HCT116 (cell line): ENCODE data around the gene CUL9. TPM values are rescaled to one million over a fixed set of nuclear protein-coding genes. Genes with fewer than 3 reads are reported as not detected.

Experiments used
- ATAC-seq: fragments of 200-7000 bp; cut with Tn5 transposase; 2 replicates; pipeline ENCODE4 v1.9.1; 2020; ENCODE audit warnings: mild to moderate bottlenecking, moderate library complexity
- Bru-seq: library from RNA; stranded (reverse); fragments of 400-500 nt; gene quantifications from one replicate; lab custom pipeline; 2021; lab: Mats Ljungman, UMichigan
- BruChase-seq, 2 experiments: library from RNA; stranded (reverse); fragments of 400-500 nt; gene quantifications; one replicate each; lab custom pipeline; 2021; lab: Mats Ljungman, UMichigan
- BruUV-seq: library from RNA; stranded (reverse); fragments of 400-500 nt; replicated peaks from 2 replicates; lab custom pipeline; 2021; lab: Mats Ljungman, UMichigan
- CTCF ChIA-PET: fragments of 300-600 bp; sonication (Branson Sonifier 250); formaldehyde crosslinking; loops from one replicate; lab custom pipeline; 2021; ENCODE audit warnings: antibody characterized with exemption; lab: Charles Lee
- POLR2A ChIA-PET: fragments of 300-600, 350-600 bp; sonication (Branson Sonifier 250); formaldehyde crosslinking; loops from one replicate; lab custom pipeline; 2021; ENCODE audit warnings: antibody characterized with exemption; lab: Charles Lee
- RAD21 ChIA-PET, 2 experiments: fragments of 300-600 bp; sonication (Branson Sonifier 250); formaldehyde crosslinking; loops; one replicate each; lab custom pipeline; 2023; ENCODE audit warnings: low total read pairs in 2 of 2; ENCODE audit not compliant: uncharacterized antibody in 2 of 2, unreplicated experiment in 2 of 2, low non-redundant PET in 1 of 2; lab: Charles Lee
- DNase-seq: peaks from one replicate; pipeline ENCODE4 v3.0.0-alpha.2; 2010; ENCODE audit warnings: low read depth, low spot score
- H2AFZ ChIP-seq: fragments of 200-600 bp; shearing (Covaris generic), sonication (generic); 2 replicates; pipeline ENCODE4 v1.6.1; 2017; ENCODE audit warnings: low read depth, mixed run types, mixed read lengths, antibody characterized with exemption, low read length; ENCODE audit not compliant: poor library complexity, severe bottlenecking
- H3K27ac ChIP-seq: 2 replicates; pipeline ENCODE4 v1.5.1; 2012; ENCODE audit warnings: low read depth, low read length
- H3K27me3 ChIP-seq: fragments of 200-600 bp; sonication (generic); 2 replicates; pipeline ENCODE4 v1.6.1; 2016; ENCODE audit warnings: mixed run types, low read length, mixed read lengths; ENCODE audit not compliant: insufficient read depth
- H3K36me3 ChIP-seq, 2 experiments: fragments of 200-500 bp in 1 of 2; fragments of 200-600 bp in 1 of 2; sonication (Bioruptor generic) in 1 of 2; sonication (generic) in 1 of 2; 2 replicates each; pipeline versions ENCODE4 v1.5.1 to v1.6.1; 2014 to 2016; ENCODE audit warnings: low read length in 2 of 2, inconsistent platforms in 1 of 2, mixed read lengths in 1 of 2, mixed run types in 1 of 2; ENCODE audit not compliant: insufficient read depth in 2 of 2, control insufficient read depth in 1 of 2
- H3K4me1 ChIP-seq, 2 experiments: fragments of 200-600 bp in 1 of 2; sonication (generic) in 1 of 2; 2 replicates each; pipeline versions ENCODE4 v1.5.1 to v1.6.1; 2012 to 2017; ENCODE audit warnings: low read length in 2 of 2, inconsistent platforms in 1 of 2, mild to moderate bottlenecking in 1 of 2, mixed read lengths in 1 of 2, mixed run types in 1 of 2, moderate library complexity in 1 of 2; ENCODE audit not compliant: insufficient read depth in 2 of 2, control insufficient read depth in 1 of 2
- H3K4me2 ChIP-seq: fragments of 200-600 bp; sonication (generic); 2 replicates; pipeline ENCODE4 v1.6.1; 2017; ENCODE audit warnings: mixed run types, low read length, mixed read lengths
- H3K4me3 ChIP-seq, 2 experiments: fragments of 200-600 bp in 1 of 2; sonication (generic) in 1 of 2; replicated peaks in 1 of 2; 2 replicates each; pipeline ENCODE4 v1.5.1; 2011 to 2016; ENCODE audit warnings: low read length in 2 of 2, control low read depth in 1 of 2, low read depth in 1 of 2, mild to moderate bottlenecking in 1 of 2, mixed read lengths in 1 of 2, mixed run types in 1 of 2
- H3K79me2 ChIP-seq: fragments of 200-600 bp; sonication (generic); 2 replicates; pipeline ENCODE4 v1.6.1; 2017; ENCODE audit warnings: mild to moderate bottlenecking, mixed run types, low read length, moderate library complexity, mixed read lengths; ENCODE audit not compliant: insufficient read depth
- H3K9ac ChIP-seq: fragments of 200-600 bp; sonication (generic); 2 replicates; pipeline ENCODE4 v1.6.1; 2016; ENCODE audit warnings: low read length, mixed read lengths
- H3K9me2 ChIP-seq: fragments of 200-600 bp; sonication (generic), shearing (Covaris generic); 2 replicates; pipeline ENCODE4 v1.6.1; 2017; ENCODE audit warnings: mixed run types, mild to moderate bottlenecking, moderate library complexity; ENCODE audit not compliant: insufficient read depth
- H3K9me3 ChIP-seq, 2 experiments: fragments of 200-500 bp in 1 of 2; fragments of 200-600 bp in 1 of 2; sonication (Bioruptor generic) in 1 of 2; sonication (generic) in 1 of 2; 2 replicates each; pipeline ENCODE4 v1.6.1; 2014 to 2017; ENCODE audit warnings: low read length in 2 of 2, mixed read lengths in 2 of 2, inconsistent platforms in 1 of 2, low read depth in 1 of 2, mild to moderate bottlenecking in 1 of 2, mixed run types in 1 of 2, moderate library complexity in 1 of 2; ENCODE audit not compliant: control insufficient read depth in 1 of 2, insufficient read depth in 1 of 2
- H4K20me1 ChIP-seq: fragments of 200-600 bp; sonication (generic), shearing (Covaris generic); 2 replicates; pipeline ENCODE4 v1.6.1; 2017; ENCODE audit warnings: mixed run types, mild to moderate bottlenecking, moderate library complexity; ENCODE audit not compliant: insufficient read depth
- ATF3 ChIP-seq: IDR thresholded peaks from 2 replicates; pipeline ENCODE4 v1.6.1; 2012
- CEBPB ChIP-seq: IDR thresholded peaks from 2 replicates; pipeline ENCODE4 v1.6.1; 2012; ENCODE audit warnings: low read depth
- CTCF ChIP-seq, 3 experiments: fragments of 200-600 bp in 1 of 3; sonication (generic) in 1 of 3; IDR thresholded peaks in 2 of 3; conservative IDR thresholded peaks in 1 of 3; 2 replicates each; pipeline ENCODE4 v1.5.1; 2012 to 2017; ENCODE audit warnings: low read depth in 2 of 3, low read length in 2 of 3, antibody characterized with exemption in 1 of 3, borderline replicate concordance in 1 of 3, control low read depth in 1 of 3, mild to moderate bottlenecking in 1 of 3, mixed read lengths in 1 of 3, mixed run types in 1 of 3, moderate library complexity in 1 of 3; ENCODE audit not compliant: insufficient read depth in 1 of 3
- EGR1 ChIP-seq: IDR thresholded peaks from 2 replicates; pipeline ENCODE4 v1.6.1; 2012; ENCODE audit warnings: low read depth
- ELF1 ChIP-seq: IDR thresholded peaks from 2 replicates; pipeline ENCODE4 v1.6.1; 2012; ENCODE audit warnings: low read depth, borderline replicate concordance
- EZH2phosphoT487 ChIP-seq: fragments of 200-600 bp; IDR thresholded peaks from 2 replicates; pipeline ENCODE4 v1.6.1; 2018; ENCODE audit warnings: antibody characterized with exemption, borderline replicate concordance
- FOSL1 ChIP-seq: IDR thresholded peaks from 2 replicates; pipeline ENCODE4 v1.6.1; 2012; ENCODE audit warnings: low read depth
- JUND ChIP-seq: IDR thresholded peaks from 2 replicates; pipeline ENCODE4 v1.6.1; 2012
- MAX ChIP-seq: IDR thresholded peaks from 2 replicates; pipeline ENCODE4 v1.6.1; 2012
- POLR2A ChIP-seq: IDR thresholded peaks from 2 replicates; pipeline ENCODE4 v1.7.0; 2011; ENCODE audit warnings: borderline replicate concordance; ENCODE audit not compliant: insufficient read depth, insufficient read length; ENCODE audit errors: extremely low read depth
- POLR2AphosphoS5 ChIP-seq: IDR thresholded peaks from 2 replicates; pipeline ENCODE4 v1.6.1; 2011; ENCODE audit warnings: mild to moderate bottlenecking, low read depth, low read length, moderate library complexity
- REST ChIP-seq: IDR thresholded peaks from 2 replicates; pipeline ENCODE4 v1.6.1; 2012; ENCODE audit warnings: low read depth
- SIN3A ChIP-seq: IDR thresholded peaks from 2 replicates; pipeline ENCODE4 v1.6.1; 2012; ENCODE audit warnings: low read depth
- SP1 ChIP-seq: IDR thresholded peaks from 2 replicates; pipeline ENCODE4 v1.6.1; 2012; ENCODE audit warnings: low read depth
- SRF ChIP-seq: IDR thresholded peaks from 2 replicates; pipeline ENCODE4 v1.6.1; 2012; ENCODE audit warnings: low read depth
- TCF7L2 ChIP-seq: IDR thresholded peaks from 2 replicates; pipeline ENCODE4 v1.7.0; 2011; ENCODE audit warnings: borderline replicate concordance, inconsistent platforms; ENCODE audit not compliant: insufficient read depth, insufficient read length; ENCODE audit errors: extremely low read depth
- YY1 ChIP-seq: IDR thresholded peaks from 2 replicates; pipeline ENCODE4 v1.6.1; 2011; ENCODE audit warnings: low read length, low read depth, moderate library complexity, mild to moderate bottlenecking; ENCODE audit not compliant: insufficient replicate concordance; ENCODE audit errors: extremely low read depth
- intact Hi-C: fragments of 100-400 bp; cut with micrococcal nuclease; formaldehyde crosslinking; loops from 2 replicates; pipeline ENCODE4 v1.10.0; 2022
- long read RNA-seq: library from polyadenylated mRNA; unstranded; transcript quantifications from one replicate; pipeline ENCODE4 v2.0.0, GENCODE V29; 2021; ENCODE audit not compliant: unreplicated experiment
- polyA plus RNA-seq: library from polyadenylated mRNA; unstranded; fragments of >200 nt; gene quantifications from 2 replicates; pipeline ENCODE4 v1.2.1, GENCODE V29; 2012; ENCODE audit warnings: missing spikeins
- total RNA-seq: library from RNA; stranded (reverse); gene quantifications from one replicate; pipeline ENCODE4 v1.2.1, GENCODE V29; 2021; ENCODE audit not compliant: unreplicated experiment

The CUL9 gene
- total RNA-seq: 36.5 TPM
- polyA plus RNA-seq: 24.1 and 27.1 TPM in 2 replicates
- Bru-seq, nascent RNA: percentile 64 among the genes with signal in this experiment
- percentile 80 among the genes with signal in this experiment for BruChase-seq, experiment 1, labeled RNA remaining after a 6-hour chase
- percentile 79 among the genes with signal in this experiment for BruChase-seq, experiment 2, labeled RNA remaining after a 2-hour chase
- long read RNA-seq, partial matches to known transcripts: 25 of 31 reads
- long read RNA-seq, other reads (novel, unspliced or antisense): 5 of 31 reads

- Histone ChIP-seq H3K9me2 (no peaks in the 10 kb centered on the region), H3K27me3 (no peaks in the 10 kb centered on the region), H2AFZ (no peak within 1 kb of the TSS), H3K27ac (peak within 1 kb of the TSS; percentile 65), H3K4me3 (peak within 1 kb of the TSS; percentile 78 to 92), H3K36me3 (peaks cover 5 to 14% of the 10 kb centered on the region in 2 experiments; a peak in 2 of 4 replicates), H3K9me3 (no peaks in the 10 kb centered on the region), H3K4me2 (peak within 1 kb of the TSS; percentile 86), H3K9ac (peak within 1 kb of the TSS; percentile 76), H4K20me1 (no peaks in the 10 kb centered on the region), H3K4me1 (peaks cover 2 to 28% of the 10 kb centered on the region in 2 experiments; a peak in 3 of 4 replicates), H3K79me2 (peaks cover 6% of the 10 kb centered on the region)
- ChIA-PET CTCF (interaction anchor here (0.7 to 1.0 kb wide), 2 partner anchors 9 to 47 kb away, joined by 3 to 6 read pairs; partner anchors contain the start of gene DNPH1), POLR2A (interaction anchor here (0.6 to 1.0 kb wide), 3 partner anchors 9 to 12 kb away, joined by 3 to 5 read pairs (median 3); no protein-coding TSS in a partner anchor), RAD21 (no interaction called here)
- BruUV-seq: no TSS peak
- ATAC-seq: peak; percentile 97
- DNase-seq: peak; percentile 34
- intact Hi-C loops: no loop called here
- no peak for TF ChIP-seq SRF
- TF ChIP-seq SIN3A: peak; percentile 90
- TF ChIP-seq ELF1: peak; percentile 95
- TF ChIP-seq ATF3: no peak
- no peak for TF ChIP-seq REST
- peak; percentile 94 for TF ChIP-seq MAX
- no peak for TF ChIP-seq CTCF (IDR thresholded peaks at IDR 0.05 in 2 of 3, conservative IDR thresholded peaks at IDR 0.05 in 1 of 3; ENCODE audit: borderline replicate concordance in 1 of 3, insufficient read depth in 1 of 3, low read depth in 2 of 3, low read length in 2 of 3)
- no peak for TF ChIP-seq FOSL1
- TF ChIP-seq POLR2AphosphoS5: peak; percentile 94
- no peak for TF ChIP-seq CEBPB
- no peak for TF ChIP-seq JUND
- TF ChIP-seq SP1: peak; percentile 83
- no peak for TF ChIP-seq EZH2phosphoT487
- peak; percentile 33 for TF ChIP-seq TCF7L2
- 0 out of 2 replicates have a peak, but pooled peaks have one; percentile 43 for TF ChIP-seq EGR1
- TF ChIP-seq YY1: peak; percentile 63
- no peak for TF ChIP-seq POLR2A
These were observed at the start of gene CUL9 for GRCh38 chr6:43181942-43182860. Gene CUL9, plus strand, starts transcription at chr6:43182196. Its CDS starts 2,115 bp downstream, at chr6:43184311.
